NCI-H2196 treated with DMSO at 0.1 percent for 48 hours (cell line): ENCODE results near the gene C5AR1.
"Not testable (repeated sequence)": the region's sequence is repeated elsewhere in the genome, so short reads cannot be mapped to it uniquely, and the experiment has no call there.

Source experiments
- DNase-seq: peaks from one replicate; lab custom pipeline; 2025; ENCODE audit not compliant: unreplicated experiment; lab: John Stamatoyannopoulos, UW

The C5AR1 gene

GRCh38 chr19:47330466-47330869, 20.8 kb downstream of the C5AR1 start:
- no peak for DNase-seq

GRCh38 chr19:47331490-47331889, 21.8 kb downstream of the C5AR1 start:
- no peak for DNase-seq

GRCh38 chr19:47331931-47332547, 22.4 kb downstream of the C5AR1 start, which contains the start of gene C5AR2:
Gene C5AR2 (plus strand): TSS chr19:47332175. CDS start chr19:47340800, 8,625 bp downstream.
- DNase-seq: no peak

- peak; percentile 74 for DNase-seq
These were observed 27.4 kb downstream of the C5AR1 start for GRCh38 chr19:47336765-47337718.

- no peak for DNase-seq
These were observed 29.7 kb downstream of the C5AR1 start for GRCh38 chr19:47339196-47339880.

GRCh38 chr19:47340477-47341208, 31.0 kb downstream of the C5AR1 start:
- DNase-seq: no peak

- no peak for DNase-seq
These were observed 32.1 kb downstream of the C5AR1 start for GRCh38 chr19:47341734-47342133.

GRCh38 chr19:47343194-47343802, 33.6 kb downstream of the C5AR1 start:
- no peak for DNase-seq

GRCh38 chr19:47344425-47344824, 34.8 kb downstream of the C5AR1 start:
- DNase-seq: no peak

GRCh38 chr19:47346024-47346423, 36.4 kb downstream of the C5AR1 start:
- DNase-seq: not testable (repeated sequence)

GRCh38 chr19:47348819-47349795, 39.4 kb downstream of the C5AR1 start, which contains the start of gene DHX34:
Gene DHX34 (plus strand): TSS chr19:47349315. CDS start chr19:47353031, 3,716 bp downstream.
- DNase-seq: peak; percentile 98

GRCh38 chr19:47350630-47351029, 41.0 kb downstream of the C5AR1 start:
- no peak for DNase-seq

- peak; percentile 53 for DNase-seq
These were observed 41.9 kb downstream of the C5AR1 start for GRCh38 chr19:47351548-47351947.

GRCh38 chr19:47352095-47352494, 42.4 kb downstream of the C5AR1 start:
- DNase-seq: no peak

GRCh38 chr19:47353307-47353712, 43.6 kb downstream of the C5AR1 start:
- peak; percentile 65 for DNase-seq

GRCh38 chr19:47356900-47357299, 47.2 kb downstream of the C5AR1 start:
- peak; percentile 23 for DNase-seq

GRCh38 chr19:47357788-47358680, 48.4 kb downstream of the C5AR1 start:
- DNase-seq: no peak

GRCh38 chr19:47358936-47359335, 49.3 kb downstream of the C5AR1 start:
- no peak for DNase-seq
